A549 (cell line): ENCODE data around the gene TMEM120A.

ENCODE experiments used
- KDM1A ChIP-seq: fragments of 200-600 bp; sonication (generic); IDR thresholded peaks from 2 replicates; pipeline ENCODE4 v1.6.1; 2016; ENCODE audit warnings: low read depth, mild to moderate bottlenecking
- MAZ ChIP-seq: fragments of 150-350 bp; IDR thresholded peaks from 2 replicates; pipeline ENCODE4 v1.6.1; 2014; ENCODE audit warnings: antibody characterized with exemption, low read depth, low read length, borderline replicate concordance
- NR3C1 ChIP-seq: fragments of >200 bp; sonication (Bioruptor Twin); formaldehyde crosslinking; IDR thresholded peaks from 3 replicates; pipeline ENCODE4 v1.6.1; 2017
- POLR2A ChIP-seq: IDR thresholded peaks from 2 replicates; pipeline ENCODE4 v1.6.1; 2012; ENCODE audit warnings: mild to moderate bottlenecking, low read length
- RFX5 ChIP-seq: fragments of 450-650 bp; IDR thresholded peaks from 2 replicates; pipeline ENCODE4 v1.7.1; 2014; ENCODE audit warnings: antibody characterized with exemption, mild to moderate bottlenecking, moderate library complexity
- ZFP36 ChIP-seq: fragments of 450-650 bp; IDR thresholded peaks from 2 replicates; pipeline ENCODE4 v1.6.1; 2014; ENCODE audit warnings: borderline replicate concordance; ENCODE audit not compliant: partially characterized antibody
- TF ChIP-seq, protein P1 (sequence below): fragments of >200 bp; sonication (Bioruptor Twin); formaldehyde crosslinking; IDR thresholded peaks from 3 replicates; pipeline ENCODE4 v1.5.1; 2016

GRCh38 chr7:75969182-75969581 lies 25.2 kb downstream of the TMEM120A start:
- TF ChIP-seq MAZ: no peak
- no peak for TF ChIP-seq ZFP36
- TF ChIP-seq, protein P1, sequence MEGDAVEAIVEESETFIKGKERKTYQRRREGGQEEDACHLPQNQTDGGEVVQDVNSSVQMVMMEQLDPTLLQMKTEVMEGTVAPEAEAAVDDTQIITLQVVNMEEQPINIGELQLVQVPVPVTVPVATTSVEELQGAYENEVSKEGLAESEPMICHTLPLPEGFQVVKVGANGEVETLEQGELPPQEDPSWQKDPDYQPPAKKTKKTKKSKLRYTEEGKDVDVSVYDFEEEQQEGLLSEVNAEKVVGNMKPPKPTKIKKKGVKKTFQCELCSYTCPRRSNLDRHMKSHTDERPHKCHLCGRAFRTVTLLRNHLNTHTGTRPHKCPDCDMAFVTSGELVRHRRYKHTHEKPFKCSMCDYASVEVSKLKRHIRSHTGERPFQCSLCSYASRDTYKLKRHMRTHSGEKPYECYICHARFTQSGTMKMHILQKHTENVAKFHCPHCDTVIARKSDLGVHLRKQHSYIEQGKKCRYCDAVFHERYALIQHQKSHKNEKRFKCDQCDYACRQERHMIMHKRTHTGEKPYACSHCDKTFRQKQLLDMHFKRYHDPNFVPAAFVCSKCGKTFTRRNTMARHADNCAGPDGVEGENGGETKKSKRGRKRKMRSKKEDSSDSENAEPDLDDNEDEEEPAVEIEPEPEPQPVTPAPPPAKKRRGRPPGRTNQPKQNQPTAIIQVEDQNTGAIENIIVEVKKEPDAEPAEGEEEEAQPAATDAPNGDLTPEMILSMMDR: no peak
- TF ChIP-seq RFX5: no peak
- TF ChIP-seq KDM1A: no peak
- TF ChIP-seq NR3C1: no peak
- TF ChIP-seq POLR2A: no peak
